M059J (cell line): Measurements from ENCODE around the gene KDM5C. TPM values are rescaled to one million over a fixed set of nuclear protein-coding genes. Genes with fewer than 3 reads are reported as not detected.

Source experiments
- DNase-seq: peaks from one replicate; pipeline ENCODE4 v3.0.0-alpha.2; 2012; ENCODE audit warnings: low read depth
- total RNA-seq: library from RNA; depleted of rRNA; stranded (reverse); fragments of >200 nt; shearing (Covaris generic); gene quantifications from 2 replicates; pipeline ENCODE4 v1.2.3, GENCODE V29; 2014; rRNA removed

KDM5C gene
- 75.3 and 94.5 TPM in 2 replicates for total RNA-seq

GRCh38 chrX:53224860-53225797 lies at the start of gene KDM5C:
TSS of gene KDM5C (minus strand) at chrX:53225207. CDS start at chrX:53224889, 318 bp downstream.
- DNase-seq = peak; percentile 90

GRCh38 chrX:53272808-53273337 lies 47.9 kb upstream of the KDM5C start:
- DNase-seq = no peak

GRCh38 chrX:53269536-53270107 lies 44.6 kb upstream of the KDM5C start:
- no peak for DNase-seq

GRCh38 chrX:53268173-53268572 lies 43.2 kb upstream of the KDM5C start:
- DNase-seq = no peak

GRCh38 chrX:53266914-53267313 lies 41.9 kb upstream of the KDM5C start:
- no peak for DNase-seq

GRCh38 chrX:53265771-53266574 lies 41.0 kb upstream of the KDM5C start:
- DNase-seq = peak; percentile 56

- DNase-seq = peak; percentile 92
Observed at GRCh38 chrX:53263597-53264094, 38.6 kb upstream of the KDM5C start.

GRCh38 chrX:53262918-53263394 lies 37.9 kb upstream of the KDM5C start:
- peak; percentile 91 for DNase-seq

- no peak for DNase-seq
Observed at GRCh38 chrX:53262189-53262917, 37.3 kb upstream of the KDM5C start.

- no peak for DNase-seq
Observed at GRCh38 chrX:53261355-53261972, 36.5 kb upstream of the KDM5C start.

- no peak for DNase-seq
Observed at GRCh38 chrX:53260836-53261235, 35.8 kb upstream of the KDM5C start.

GRCh38 chrX:53257670-53258423 lies 32.8 kb upstream of the KDM5C start:
- DNase-seq = no peak

GRCh38 chrX:53257166-53257565 lies 32.2 kb upstream of the KDM5C start:
- no peak for DNase-seq

GRCh38 chrX:53256446-53257041 lies 31.5 kb upstream of the KDM5C start:
- DNase-seq = no peak

- DNase-seq = no peak
Observed at GRCh38 chrX:53255738-53256191, 30.8 kb upstream of the KDM5C start.

- DNase-seq = no peak
Observed at GRCh38 chrX:53254570-53255461, 29.8 kb upstream of the KDM5C start.

- no peak for DNase-seq
Observed at GRCh38 chrX:53253293-53254020, 28.4 kb upstream of the KDM5C start.
